NB4 (cell line): ENCODE results near the gene MAP4K4.

Experiments
- MYC ChIP-seq: IDR thresholded peaks from 2 replicates; pipeline ENCODE4 v1.6.1; 2011; ENCODE audit warnings: low read depth, low read length
- POLR2A ChIP-seq: IDR thresholded peaks from 2 replicates; pipeline ENCODE4 v1.6.1; 2011; ENCODE audit warnings: mild to moderate bottlenecking; ENCODE audit not compliant: insufficient read length; ENCODE audit errors: extremely low read depth
- TF ChIP-seq, protein P1 (sequence below): IDR thresholded peaks from one replicate; pipeline ENCODE4 v1.5.1; 2012; ENCODE audit warnings: low read depth, low read length
- TF ChIP-seq, protein P2 (sequence below): IDR thresholded peaks from 2 replicates; pipeline ENCODE4 v1.6.1; 2011; ENCODE audit warnings: low read depth, low read length

DNA sequence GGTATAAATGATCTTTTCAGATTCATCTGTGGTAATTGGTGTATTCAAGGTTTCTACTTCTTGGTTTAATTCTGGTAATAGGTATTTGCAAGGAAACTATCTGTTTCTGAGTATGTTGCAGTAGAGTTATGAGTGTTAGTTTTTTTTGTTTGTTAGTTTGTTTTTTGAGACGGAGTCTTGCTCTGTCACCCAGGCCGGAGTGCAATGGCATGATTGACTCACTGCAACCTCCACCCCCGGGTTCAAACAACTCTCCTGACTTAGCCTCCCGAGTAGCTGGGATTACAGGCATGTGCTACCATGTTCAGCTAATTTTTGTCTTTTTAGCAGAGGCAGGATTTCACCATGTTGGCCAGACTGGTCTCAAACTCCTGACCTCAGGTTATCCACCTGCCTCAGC is 233.3 kb downstream of the MAP4K4 start:
- TF ChIP-seq, protein P1, sequence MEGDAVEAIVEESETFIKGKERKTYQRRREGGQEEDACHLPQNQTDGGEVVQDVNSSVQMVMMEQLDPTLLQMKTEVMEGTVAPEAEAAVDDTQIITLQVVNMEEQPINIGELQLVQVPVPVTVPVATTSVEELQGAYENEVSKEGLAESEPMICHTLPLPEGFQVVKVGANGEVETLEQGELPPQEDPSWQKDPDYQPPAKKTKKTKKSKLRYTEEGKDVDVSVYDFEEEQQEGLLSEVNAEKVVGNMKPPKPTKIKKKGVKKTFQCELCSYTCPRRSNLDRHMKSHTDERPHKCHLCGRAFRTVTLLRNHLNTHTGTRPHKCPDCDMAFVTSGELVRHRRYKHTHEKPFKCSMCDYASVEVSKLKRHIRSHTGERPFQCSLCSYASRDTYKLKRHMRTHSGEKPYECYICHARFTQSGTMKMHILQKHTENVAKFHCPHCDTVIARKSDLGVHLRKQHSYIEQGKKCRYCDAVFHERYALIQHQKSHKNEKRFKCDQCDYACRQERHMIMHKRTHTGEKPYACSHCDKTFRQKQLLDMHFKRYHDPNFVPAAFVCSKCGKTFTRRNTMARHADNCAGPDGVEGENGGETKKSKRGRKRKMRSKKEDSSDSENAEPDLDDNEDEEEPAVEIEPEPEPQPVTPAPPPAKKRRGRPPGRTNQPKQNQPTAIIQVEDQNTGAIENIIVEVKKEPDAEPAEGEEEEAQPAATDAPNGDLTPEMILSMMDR = no peak
- TF ChIP-seq, protein P2, sequence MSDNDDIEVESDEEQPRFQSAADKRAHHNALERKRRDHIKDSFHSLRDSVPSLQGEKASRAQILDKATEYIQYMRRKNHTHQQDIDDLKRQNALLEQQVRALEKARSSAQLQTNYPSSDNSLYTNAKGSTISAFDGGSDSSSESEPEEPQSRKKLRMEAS = no peak
- TF ChIP-seq POLR2A = no peak
- TF ChIP-seq MYC = no peak
